Choroid plexus epithelial cell (primary cell): Measurements from ENCODE around the gene CDH5.
A peak's percentile ranks its signal among the peaks of the same experiment; 100 is the strongest.
"Not testable (repeated sequence)": the region's sequence is repeated elsewhere in the genome, so short reads cannot be mapped to it uniquely, and the experiment has no call there.

ENCODE experiments used
- DNase-seq: peaks from one replicate; pipeline ENCODE4 v3.0.0-alpha.2; 2010; ENCODE audit warnings: low read depth
- H3K4me3 ChIP-seq: 2 replicates; pipeline ENCODE4 v1.5.1; 2011; ENCODE audit warnings: low read depth, mild to moderate bottlenecking, control low read depth, low read length, moderate library complexity
- CTCF ChIP-seq: conservative IDR thresholded peaks from 2 replicates; pipeline ENCODE4 v1.5.1; 2011; ENCODE audit warnings: low read depth, mild to moderate bottlenecking, control low read depth, inconsistent platforms, low read length, moderate library complexity

Gene CDH5

GRCh38 chr16:66326991-66327513 lies 39.4 kb upstream of the CDH5 start:
- peak; percentile 10 for DNase-seq
- no peak overlapping the region for H3K4me3 ChIP-seq
- TF ChIP-seq CTCF, result no peak

- DNase-seq, result no peak
- no peak overlapping the region for H3K4me3 ChIP-seq
- no peak for TF ChIP-seq CTCF
These were observed 38.2 kb upstream of the CDH5 start for GRCh38 chr16:66328282-66328681.

GRCh38 chr16:66331464-66331863 lies 35.0 kb upstream of the CDH5 start:
- not testable (repeated sequence) for DNase-seq, H3K4me3 ChIP-seq

GRCh38 chr16:66332634-66333610 lies 33.6 kb upstream of the CDH5 start:
- no peak overlapping the region for H3K4me3 ChIP-seq
- TF ChIP-seq CTCF, result no peak
- DNase-seq, result no peak

GRCh38 chr16:66334853-66335574 lies 31.5 kb upstream of the CDH5 start:
- TF ChIP-seq CTCF, result no peak
- DNase-seq, result no peak
- H3K4me3 ChIP-seq, result no peak overlapping the region

- no peak overlapping the region for H3K4me3 ChIP-seq
- TF ChIP-seq CTCF, result no peak
- peak; percentile 89 for DNase-seq
These were observed 30.7 kb upstream of the CDH5 start for GRCh38 chr16:66335704-66336329.
